Central memory CD8-positive, alpha-beta T cell (primary cell): ENCODE measurements around the gene ACSS1.

Experiments used
- ATAC-seq: fragments of 150-1000 bp; cut with Tn5 transposase; replicated peaks from 2 replicates; pipeline ENCODE4 v1.10.0; 2022; ENCODE audit warnings: mild to moderate bottlenecking, moderate FRiP score, moderate number of reproducible peaks; ENCODE audit not compliant: poor library complexity, severe bottlenecking; ENCODE audit errors: extremely low read depth
- DNase-seq, 2 donors: peaks; one replicate each; pipeline ENCODE4 v3.0.0; 2021; ENCODE audit warnings: low spot score in 2 of 2
- H3K27ac Mint-ChIP-seq: one replicate; pipeline ENCODE4 v1.8.0; 2022; ENCODE audit warnings: low read depth, mild to moderate bottlenecking, moderate library complexity, mixed read lengths
- H3K27me3 Mint-ChIP-seq: one replicate; pipeline ENCODE4 v1.8.0; 2022; ENCODE audit warnings: mixed read lengths
- H3K36me3 Mint-ChIP-seq: one replicate; pipeline ENCODE4 v1.8.0; 2022; ENCODE audit warnings: mild to moderate bottlenecking, moderate library complexity, mixed read lengths; ENCODE audit not compliant: insufficient read depth
- H3K4me1 Mint-ChIP-seq: one replicate; pipeline ENCODE4 v1.8.0; 2022; ENCODE audit warnings: mixed read lengths
- H3K4me3 Mint-ChIP-seq: one replicate; pipeline ENCODE4 v1.8.0; 2022; ENCODE audit warnings: mild to moderate bottlenecking, moderate library complexity, mixed read lengths
- H3K9me3 Mint-ChIP-seq: one replicate; pipeline ENCODE4 v1.8.0; 2022; ENCODE audit warnings: mixed read lengths

The ACSS1 gene

GRCh38 chr20:24991897-24992486 is 65.9 kb downstream of the ACSS1 start:
- no peak for DNase-seq
- Mint-ChIP-seq H3K4me3 (peak overlapping the region; percentile 99), H3K27ac (peak overlapping the region; percentile 99), H3K36me3 (peaks cover 36% of the 10 kb centered on the region), H3K4me1 (peaks cover 62% of the 10 kb centered on the region), H3K27me3 (no peaks in the 10 kb centered on the region), H3K9me3 (no peaks in the 10 kb centered on the region)
- ATAC-seq, result peak; percentile 10

GRCh38 chr20:24990810-24991252 is 67.1 kb downstream of the ACSS1 start:
- DNase-seq (no peak), ATAC-seq (no peak)
- Mint-ChIP-seq H3K9me3 (no peaks in the 10 kb centered on the region), H3K4me1 (peaks cover 74% of the 10 kb centered on the region), H3K27ac (peak overlapping the region; percentile 99), H3K4me3 (peak overlapping the region; percentile 99), H3K36me3 (peaks cover 40% of the 10 kb centered on the region), H3K27me3 (no peaks in the 10 kb centered on the region)

DNA sequence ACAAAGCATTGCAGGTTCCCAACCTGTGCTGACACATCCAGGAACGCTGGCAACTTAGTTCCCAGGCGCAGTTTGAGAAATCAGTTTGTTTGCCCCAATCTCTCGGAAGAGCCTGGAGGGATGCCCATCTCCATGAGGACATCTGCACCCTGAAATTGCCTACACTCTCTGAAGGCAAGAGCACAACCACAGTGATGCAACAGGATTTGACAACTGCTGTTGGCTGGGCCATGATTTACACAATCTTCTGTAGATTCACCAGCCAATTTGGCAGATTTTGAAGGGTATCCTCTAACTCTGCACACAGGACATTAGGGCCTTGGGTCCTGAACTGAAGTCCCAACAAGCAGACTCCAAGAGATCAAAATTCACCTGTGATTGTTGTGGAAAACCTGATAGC is 68.8 kb downstream of the ACSS1 start:
- Mint-ChIP-seq H3K9me3 (no peaks in the 10 kb centered on the region), H3K27me3 (no peaks in the 10 kb centered on the region), H3K36me3 (peaks cover 44% of the 10 kb centered on the region), H3K4me3 (peak overlapping the region; percentile 71), H3K4me1 (peaks cover 80% of the 10 kb centered on the region), H3K27ac (peak overlapping the region; percentile 86)
- ATAC-seq (no peak), DNase-seq (no peak)

- peak overlapping the region; percentile 86 for H3K27ac Mint-ChIP-seq
- H3K9me3 Mint-ChIP-seq, result no peaks in the 10 kb centered on the region
- H3K36me3 Mint-ChIP-seq, result peaks cover 49% of the 10 kb centered on the region
- no peaks in the 10 kb centered on the region for H3K27me3 Mint-ChIP-seq
- H3K4me3 Mint-ChIP-seq, result peak overlapping the region; percentile 71
- DNase-seq (no peak), ATAC-seq (no peak)
- H3K4me1 Mint-ChIP-seq, result peaks cover 86% of the 10 kb centered on the region
Measured at GRCh38 chr20:24987873-24988835, 69.8 kb downstream of the ACSS1 start.

DNA sequence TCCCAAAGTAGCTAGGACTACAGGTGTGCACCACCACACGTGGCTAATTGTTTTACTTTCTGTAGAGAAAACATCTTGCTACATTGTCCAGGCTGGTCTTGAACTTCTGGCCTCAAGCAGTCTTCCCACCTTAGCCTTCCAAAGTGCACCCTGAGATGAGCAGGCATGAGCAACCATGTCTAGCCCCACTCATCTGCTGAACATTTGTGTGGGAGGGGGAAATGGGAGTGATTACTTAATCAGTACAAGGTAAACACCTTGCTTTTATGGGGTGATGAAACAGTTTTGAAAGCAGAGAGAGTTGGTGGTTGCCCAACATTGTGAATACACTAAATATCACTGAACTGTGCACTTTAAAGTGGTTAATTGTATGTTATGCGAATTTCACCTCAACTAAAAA is 70.7 kb downstream of the ACSS1 start:
- H3K4me3 Mint-ChIP-seq, result peak overlapping the region; percentile 71
- H3K4me1 Mint-ChIP-seq, result peaks cover 95% of the 10 kb centered on the region
- ATAC-seq, result peak; percentile 41
- peak overlapping the region; percentile 86 for H3K27ac Mint-ChIP-seq
- H3K27me3 Mint-ChIP-seq, result no peaks in the 10 kb centered on the region
- no peak for DNase-seq
- H3K36me3 Mint-ChIP-seq, result peaks cover 49% of the 10 kb centered on the region
- H3K9me3 Mint-ChIP-seq, result no peaks in the 10 kb centered on the region

DNA sequence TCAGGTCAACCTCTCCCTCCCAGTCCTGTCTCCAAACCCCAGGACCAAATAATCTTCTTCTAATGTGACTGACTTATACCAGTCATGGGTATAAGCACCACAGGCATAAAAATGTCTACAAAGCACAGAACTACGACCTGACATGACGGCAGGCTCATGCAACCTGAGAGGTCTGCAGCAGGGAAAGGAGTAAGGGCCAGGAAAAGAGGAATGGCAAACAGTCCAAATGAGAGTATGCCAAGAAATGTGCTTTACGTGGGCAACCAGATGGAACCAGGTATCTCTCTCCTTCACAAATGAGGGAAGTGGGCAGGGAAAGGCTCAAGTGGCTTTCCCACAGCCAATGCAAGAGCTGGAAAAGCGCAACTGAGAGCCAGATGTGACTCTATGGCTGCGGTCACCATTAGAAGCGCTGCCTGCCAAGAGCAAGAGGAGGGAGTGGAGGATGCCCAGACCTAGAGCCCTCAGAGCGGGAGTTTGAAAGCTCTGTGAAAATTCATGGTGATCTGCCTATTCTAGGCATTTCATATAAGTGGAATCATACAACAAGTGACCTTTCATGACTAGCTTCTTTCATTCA is 71.4 kb downstream of the ACSS1 start:
- Mint-ChIP-seq H3K27me3 (no peaks in the 10 kb centered on the region), H3K36me3 (peaks cover 49% of the 10 kb centered on the region), H3K4me1 (peaks cover 97% of the 10 kb centered on the region), H3K4me3 (peak overlapping the region; percentile 71), H3K9me3 (no peaks in the 10 kb centered on the region), H3K27ac (peak overlapping the region; percentile 89)
- DNase-seq, result no peak
- no peak for ATAC-seq

DNA sequence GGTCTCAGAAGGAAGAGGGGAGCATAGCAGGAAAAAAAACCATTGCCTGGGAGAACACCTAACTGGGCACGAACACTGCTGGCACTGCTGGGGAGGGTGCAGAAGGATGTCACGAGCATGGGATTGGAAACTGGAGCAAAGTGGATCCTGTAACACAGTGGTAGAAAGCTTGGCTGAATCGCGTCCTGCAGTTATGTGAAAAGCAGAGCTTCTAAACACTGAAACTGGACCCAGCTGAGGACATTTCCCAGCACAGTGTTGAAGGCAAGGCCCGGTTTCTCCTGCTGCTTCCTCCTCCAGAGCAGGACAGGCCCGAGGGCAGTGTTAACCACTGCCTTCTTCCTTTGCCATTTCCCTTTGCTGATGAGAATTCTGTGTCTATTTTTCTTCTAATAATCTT is 72.1 kb downstream of the ACSS1 start:
- Mint-ChIP-seq H3K36me3 (peaks cover 49% of the 10 kb centered on the region), H3K9me3 (no peaks in the 10 kb centered on the region), H3K27ac (peak overlapping the region; percentile 89), H3K4me1 (peaks cover 97% of the 10 kb centered on the region), H3K4me3 (peak overlapping the region; percentile 71), H3K27me3 (no peaks in the 10 kb centered on the region)
- DNase-seq, result no peak
- no peak for ATAC-seq

DNA sequence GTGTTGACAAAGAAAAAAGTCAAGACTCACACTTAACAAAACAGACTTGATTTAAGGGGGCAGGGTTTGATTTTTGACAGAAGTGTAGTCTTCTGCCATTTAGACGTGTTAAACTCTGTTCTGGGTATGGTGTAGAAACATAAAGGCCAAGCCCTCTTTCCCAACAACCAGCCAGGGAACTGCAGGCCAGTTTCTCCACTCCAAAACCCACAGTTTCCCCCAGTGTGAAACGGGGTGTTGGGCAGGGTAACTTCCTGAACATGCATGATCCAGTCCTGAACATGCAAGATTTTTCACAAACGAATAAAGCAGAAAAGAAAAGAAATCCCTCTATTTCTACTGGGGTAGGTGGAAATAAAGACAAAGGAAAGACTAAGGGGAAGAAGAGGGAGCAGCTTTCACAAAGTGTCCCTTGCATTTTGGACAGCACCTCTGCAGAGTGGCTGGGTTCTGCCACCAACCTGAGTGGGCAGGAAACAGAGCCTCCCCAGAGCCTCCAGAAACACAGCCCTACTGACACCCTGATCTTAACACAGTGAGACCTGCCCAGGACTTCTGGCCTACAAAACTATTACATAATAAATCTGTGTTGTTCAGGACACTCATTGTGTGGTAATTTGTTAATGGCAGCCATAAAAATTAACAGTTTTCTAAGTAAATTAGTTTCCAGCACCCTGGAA is 72.8 kb downstream of the ACSS1 start:
- no peak for DNase-seq
- Mint-ChIP-seq H3K4me3 (peak overlapping the region; percentile 71), H3K27me3 (no peaks in the 10 kb centered on the region), H3K36me3 (peaks cover 50% of the 10 kb centered on the region), H3K27ac (peak overlapping the region; percentile 89), H3K4me1 (peaks cover 92% of the 10 kb centered on the region), H3K9me3 (no peaks in the 10 kb centered on the region)
- peak; percentile 21 for ATAC-seq

- no peaks in the 10 kb centered on the region for H3K27me3 Mint-ChIP-seq
- DNase-seq (no peak), ATAC-seq (no peak)
- H3K4me1 Mint-ChIP-seq, result peaks cover 96% of the 10 kb centered on the region
- peak overlapping the region; percentile 82 for H3K27ac Mint-ChIP-seq
- peaks cover 54% of the 10 kb centered on the region for H3K36me3 Mint-ChIP-seq
- H3K4me3 Mint-ChIP-seq, result no peak overlapping the region
- no peaks in the 10 kb centered on the region for H3K9me3 Mint-ChIP-seq
Measured at GRCh38 chr20:24983896-24984295, 74.0 kb downstream of the ACSS1 start.

DNA sequence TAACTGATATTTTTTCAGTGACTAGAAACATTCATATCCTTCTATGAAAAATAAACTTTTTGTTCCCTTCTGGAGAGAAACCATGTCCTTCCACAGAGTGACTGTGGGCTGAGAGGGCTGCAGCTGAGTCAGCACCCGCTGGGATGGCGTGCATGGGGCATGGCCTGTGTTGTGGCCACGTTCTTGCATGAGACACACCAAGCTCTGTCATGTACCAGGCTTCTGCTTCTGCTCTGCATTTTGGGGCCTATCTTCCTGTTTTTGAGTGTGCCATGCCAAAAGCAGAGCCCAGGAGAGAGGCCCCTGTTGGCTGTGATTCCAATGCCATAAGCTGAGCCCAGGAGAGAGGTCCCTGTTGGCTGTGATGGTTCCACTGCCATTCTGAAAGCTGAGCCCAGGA is 76.1 kb downstream of the ACSS1 start:
- DNase-seq (no peak), ATAC-seq (peak; percentile 59)
- Mint-ChIP-seq H3K9me3 (no peaks in the 10 kb centered on the region), H3K27ac (peak overlapping the region; percentile 82), H3K27me3 (no peaks in the 10 kb centered on the region), H3K4me1 (peaks cover 87% of the 10 kb centered on the region), H3K36me3 (peaks cover 67% of the 10 kb centered on the region), H3K4me3 (peak overlapping the region; percentile 49)

- DNase-seq (no peak), ATAC-seq (peak; percentile 50)
- Mint-ChIP-seq H3K9me3 (no peaks in the 10 kb centered on the region), H3K27me3 (no peaks in the 10 kb centered on the region), H3K27ac (peak overlapping the region; percentile 82), H3K36me3 (peaks cover 69% of the 10 kb centered on the region), H3K4me1 (peaks cover 87% of the 10 kb centered on the region), H3K4me3 (peak overlapping the region; percentile 49)
Measured at GRCh38 chr20:24981282-24981681, 76.7 kb downstream of the ACSS1 start.

GRCh38 chr20:24980291-24981053 is 77.5 kb downstream of the ACSS1 start:
- DNase-seq (no peak), ATAC-seq (no peak)
- no peaks in the 10 kb centered on the region for H3K27me3 Mint-ChIP-seq
- H3K9me3 Mint-ChIP-seq, result no peaks in the 10 kb centered on the region
- peaks cover 84% of the 10 kb centered on the region for H3K4me1 Mint-ChIP-seq
- peak overlapping the region; percentile 49 for H3K4me3 Mint-ChIP-seq
- H3K36me3 Mint-ChIP-seq, result peaks cover 67% of the 10 kb centered on the region
- peak overlapping the region; percentile 82 for H3K27ac Mint-ChIP-seq
